ENCODE measurements around the gene LY6G6D. TPM values are rescaled to one million over a fixed set of nuclear protein-coding genes. Genes with fewer than 3 reads are reported as not detected.

LY6G6D gene
- total RNA-seq, 1 donor from 2014 or later = not detected

DNA sequence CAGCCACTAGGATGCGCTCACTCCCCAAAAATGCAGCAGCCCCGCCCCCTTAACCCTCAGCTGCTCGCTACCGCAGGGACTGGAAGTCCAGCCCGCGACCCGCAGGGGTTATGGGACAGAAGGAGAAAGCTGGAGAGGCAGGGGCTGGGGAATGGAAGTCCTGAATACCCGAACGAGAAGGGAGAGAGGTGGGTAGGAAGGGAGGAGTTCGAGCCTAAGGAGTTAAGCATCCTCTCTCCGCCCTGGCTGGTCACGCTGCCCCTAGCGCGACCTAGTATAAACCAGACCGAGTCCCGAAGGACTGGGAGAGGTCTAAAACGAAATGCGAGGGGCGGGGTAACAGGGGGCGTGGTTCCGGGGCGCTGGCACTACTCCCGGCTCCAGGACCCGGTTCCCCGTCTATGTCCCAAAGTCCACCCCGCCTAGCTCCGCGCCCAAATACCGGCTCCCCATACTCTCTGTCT, 14.4 kb downstream of the LY6G6D start:
- peak; percentile 72 for DNase-seq (ENCODE audit: low spot score)
- Mint-ChIP-seq H3K36me3 (ENCODE audit: low read depth, unreplicated experiment) (peaks cover 43% of the 10 kb centered on the region), H3K4me3 (ENCODE audit: unreplicated experiment) (peak overlapping the region; percentile 98), H3K4me1 (ENCODE audit: unreplicated experiment) (peaks cover 44% of the 10 kb centered on the region), H3K27ac (ENCODE audit: unreplicated experiment) (peak overlapping the region; percentile 91), H3K9me3 (ENCODE audit: unreplicated experiment) (no peaks in the 10 kb centered on the region), H3K27me3 (ENCODE audit: unreplicated experiment) (peaks cover 14% of the 10 kb centered on the region)
- TF ChIP-seq CTCF (IDR thresholded peaks at IDR 0.05; ENCODE audit: unreplicated experiment) = no peak

DNA sequence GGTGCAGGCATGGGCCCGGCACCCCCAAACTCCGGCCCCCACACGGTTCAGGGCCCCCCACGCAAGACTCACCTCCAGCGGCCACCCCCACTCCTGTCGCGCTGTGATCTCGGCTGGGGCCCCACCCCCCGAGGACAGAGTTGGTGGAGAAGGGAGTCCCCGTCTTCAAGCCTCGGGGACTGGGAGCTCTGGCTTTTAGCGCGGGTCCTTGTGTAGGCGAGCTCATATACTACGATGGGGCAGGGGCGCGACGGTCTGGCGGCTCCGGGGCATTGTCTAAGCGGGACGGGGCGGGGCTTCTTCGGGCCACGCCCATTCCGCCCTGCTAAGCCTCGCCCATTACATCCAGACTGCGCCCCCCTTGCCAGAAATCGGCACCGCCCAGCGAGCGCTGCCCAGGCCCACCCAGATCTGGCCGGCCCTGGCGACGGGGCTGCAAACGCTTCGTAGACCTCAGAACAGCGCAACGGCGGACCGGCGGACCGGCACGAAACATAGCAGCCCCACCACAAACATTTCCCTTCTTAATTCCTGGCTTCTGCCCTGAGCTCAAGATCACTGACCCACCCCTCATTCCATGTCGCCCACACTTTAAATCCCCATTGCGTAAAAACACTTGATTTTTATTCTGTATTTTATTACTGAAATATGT, 15.0 kb downstream of the LY6G6D start:
- peak overlapping the region; percentile 91 for H3K27ac Mint-ChIP-seq (ENCODE audit: unreplicated experiment)
- H3K9me3 Mint-ChIP-seq (ENCODE audit: unreplicated experiment) = no peaks in the 10 kb centered on the region
- TF ChIP-seq CTCF (IDR thresholded peaks at IDR 0.05; ENCODE audit: unreplicated experiment) = no peak
- peaks cover 16% of the 10 kb centered on the region for H3K27me3 Mint-ChIP-seq (ENCODE audit: unreplicated experiment)
- DNase-seq (ENCODE audit: low spot score) = peak; percentile 92
- H3K4me3 Mint-ChIP-seq (ENCODE audit: unreplicated experiment) = peak overlapping the region; percentile 98
- peaks cover 44% of the 10 kb centered on the region for H3K4me1 Mint-ChIP-seq (ENCODE audit: unreplicated experiment)
- H3K36me3 Mint-ChIP-seq (ENCODE audit: low read depth, unreplicated experiment) = peaks cover 43% of the 10 kb centered on the region

- H3K4me3 Mint-ChIP-seq (ENCODE audit: unreplicated experiment) = peak overlapping the region; percentile 98
These were observed 15.5 kb downstream of the LY6G6D start for GRCh38 chr6:31730631-31731086.

GRCh38 chr6:31732029-31732428, 16.9 kb downstream of the LY6G6D start:
- Mint-ChIP-seq H3K27me3 (ENCODE audit: unreplicated experiment) (peaks cover 15% of the 10 kb centered on the region), H3K4me1 (ENCODE audit: unreplicated experiment) (peaks cover 45% of the 10 kb centered on the region), H3K27ac (ENCODE audit: unreplicated experiment) (no peak overlapping the region), H3K4me3 (ENCODE audit: unreplicated experiment) (peak overlapping the region; percentile 15), H3K9me3 (ENCODE audit: unreplicated experiment) (no peaks in the 10 kb centered on the region), H3K36me3 (ENCODE audit: low read depth, unreplicated experiment) (peaks cover 35% of the 10 kb centered on the region)
- no peak for DNase-seq (ENCODE audit: low spot score)
- TF ChIP-seq CTCF (IDR thresholded peaks at IDR 0.05; ENCODE audit: unreplicated experiment) = no peak

More at GRCh38 chr6:31730631-31731086, 15.5 kb downstream of the LY6G6D start:
- Mint-ChIP-seq H3K36me3 (ENCODE audit: low read depth, unreplicated experiment) (peaks cover 44% of the 10 kb centered on the region), H3K9me3 (ENCODE audit: unreplicated experiment) (no peaks in the 10 kb centered on the region), H3K4me1 (ENCODE audit: unreplicated experiment) (peaks cover 49% of the 10 kb centered on the region), H3K27ac (ENCODE audit: unreplicated experiment) (peak overlapping the region; percentile 91), H3K27me3 (ENCODE audit: unreplicated experiment) (peaks cover 16% of the 10 kb centered on the region)
- no peak for TF ChIP-seq CTCF (IDR thresholded peaks at IDR 0.05; ENCODE audit: unreplicated experiment)
- DNase-seq (ENCODE audit: low spot score) = no peak

DNA sequence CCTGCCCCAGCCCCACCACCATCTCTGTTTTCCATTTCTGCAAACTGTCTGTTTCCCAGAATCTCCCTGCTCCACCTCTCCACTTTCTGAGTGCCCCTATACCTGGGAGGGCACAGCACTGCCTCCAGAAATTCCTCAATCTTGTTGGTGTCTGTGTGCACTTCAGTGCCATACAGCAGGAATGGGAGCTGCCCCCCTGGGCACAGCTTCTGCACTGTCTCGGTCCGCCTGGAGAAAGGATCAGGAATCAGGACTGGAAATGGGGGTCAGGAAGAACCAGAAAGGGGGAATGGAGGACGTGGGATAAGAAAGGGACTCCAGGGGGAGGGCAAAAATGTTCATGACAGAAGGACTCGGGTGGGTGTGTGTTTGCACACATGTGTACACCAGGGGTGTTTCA, 18.6 kb downstream of the LY6G6D start:
- peak overlapping the region; percentile 100 for H3K27ac Mint-ChIP-seq (ENCODE audit: unreplicated experiment)
- no peak for DNase-seq (ENCODE audit: low spot score)
- H3K36me3 Mint-ChIP-seq (ENCODE audit: low read depth, unreplicated experiment) = peaks cover 27% of the 10 kb centered on the region
- H3K27me3 Mint-ChIP-seq (ENCODE audit: unreplicated experiment) = peaks cover 22% of the 10 kb centered on the region
- H3K4me3 Mint-ChIP-seq (ENCODE audit: unreplicated experiment) = peak overlapping the region; percentile 100
- H3K9me3 Mint-ChIP-seq (ENCODE audit: unreplicated experiment) = no peaks in the 10 kb centered on the region
- no peak for TF ChIP-seq CTCF (IDR thresholded peaks at IDR 0.05; ENCODE audit: unreplicated experiment)
- peaks cover 50% of the 10 kb centered on the region for H3K4me1 Mint-ChIP-seq (ENCODE audit: unreplicated experiment)
